Measurements from ENCODE around the gene SGMS2.
"Not testable (repeated sequence)": the region's sequence is repeated elsewhere in the genome, so short reads cannot be mapped to it uniquely, and the experiment has no call there.

The SGMS2 gene

DNA sequence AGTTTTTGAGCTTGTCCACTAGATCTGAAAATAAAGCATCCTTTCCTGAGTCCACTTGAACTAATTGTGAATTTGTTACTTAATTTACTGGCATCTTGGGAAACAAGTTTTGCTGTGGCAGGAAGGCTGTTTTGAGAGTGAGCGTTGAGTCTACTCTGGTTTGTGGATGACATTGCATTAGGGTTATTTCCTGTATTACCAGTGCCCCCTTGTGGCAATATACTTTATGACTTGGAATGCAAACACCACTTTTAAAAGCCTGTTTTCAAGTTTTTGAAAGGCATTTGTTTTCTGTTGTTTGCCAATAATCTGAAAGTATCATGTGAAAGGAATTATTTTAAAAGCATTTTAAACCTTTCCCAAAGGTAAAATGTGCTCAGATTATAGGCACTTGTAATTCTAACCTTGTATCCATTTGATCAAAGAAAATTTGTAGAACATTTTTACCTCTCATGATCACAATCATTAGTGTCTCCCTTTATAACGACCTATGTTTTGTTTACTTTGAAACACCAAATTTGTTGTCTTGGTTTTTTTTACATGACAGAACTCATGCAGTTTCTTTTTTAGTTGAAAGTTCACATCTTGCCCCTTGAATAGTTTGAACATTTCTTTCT is 88.7 kb downstream of the SGMS2 start:
- no peak for DNase-seq (ENCODE audit: low read depth)

DNA sequence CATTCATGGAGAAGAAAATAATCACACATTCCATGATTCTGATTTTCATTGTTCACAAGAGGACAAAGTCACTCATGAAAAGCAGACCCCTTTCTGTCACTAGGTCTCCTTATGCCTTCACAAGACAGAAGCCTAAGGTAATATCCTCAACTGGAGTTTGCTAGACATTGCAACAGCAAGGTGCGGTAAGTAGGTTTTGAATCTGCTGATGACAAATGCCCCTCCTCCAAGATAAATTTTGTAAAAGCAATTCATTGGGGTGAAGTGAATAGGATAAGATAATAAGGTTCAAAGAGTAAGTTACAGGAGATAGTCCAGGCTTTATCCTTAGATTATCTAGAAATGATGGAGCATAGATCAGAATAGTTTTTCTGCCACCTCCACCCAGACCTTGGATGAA is 90.5 kb downstream of the SGMS2 start:
- DNase-seq (ENCODE audit: low read depth) = no peak

DNA sequence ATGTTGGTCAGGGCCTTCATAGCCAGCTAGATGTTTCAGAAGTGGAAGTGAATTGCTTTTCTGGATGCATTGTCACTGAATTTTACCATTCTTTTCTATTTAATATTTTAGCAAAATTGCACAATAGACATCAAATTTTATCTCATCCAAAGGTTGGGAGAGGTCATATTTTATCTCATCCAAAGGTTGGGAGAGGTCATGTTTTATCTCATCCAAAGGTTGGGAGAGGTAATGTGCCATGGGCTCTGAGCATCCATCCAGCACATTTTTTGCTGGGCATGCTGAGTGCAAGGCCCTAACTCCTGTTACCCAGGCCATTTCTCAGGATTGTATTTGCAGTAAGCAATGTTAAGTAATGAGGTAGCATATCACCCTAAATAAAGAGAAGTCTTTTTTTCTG is 91.9 kb downstream of the SGMS2 start:
- DNase-seq (ENCODE audit: low read depth) = no peak

DNA sequence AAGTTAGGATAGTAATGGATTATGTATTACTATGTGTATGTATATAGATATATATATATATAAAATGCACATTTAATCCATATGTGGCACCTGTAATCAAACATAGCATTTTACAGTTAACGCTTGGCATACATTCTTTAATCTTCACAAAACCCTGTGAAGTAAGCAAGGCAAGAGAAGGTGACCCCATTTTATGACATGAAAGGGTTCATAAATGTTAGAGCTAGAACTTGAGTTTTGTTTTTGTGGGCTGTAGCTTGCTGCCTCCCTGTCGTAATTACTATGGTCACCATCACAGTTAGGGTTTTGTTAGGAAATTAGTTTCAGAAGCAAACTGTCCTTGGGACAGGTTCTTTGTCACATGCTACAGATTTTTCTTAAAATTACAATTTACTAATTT is 92.8 kb downstream of the SGMS2 start:
- DNase-seq (ENCODE audit: low read depth) = no peak

GRCh38 chr4:107922486-107923473 is 98.0 kb downstream of the SGMS2 start:
- DNase-seq (ENCODE audit: low read depth) = no peak

DNA sequence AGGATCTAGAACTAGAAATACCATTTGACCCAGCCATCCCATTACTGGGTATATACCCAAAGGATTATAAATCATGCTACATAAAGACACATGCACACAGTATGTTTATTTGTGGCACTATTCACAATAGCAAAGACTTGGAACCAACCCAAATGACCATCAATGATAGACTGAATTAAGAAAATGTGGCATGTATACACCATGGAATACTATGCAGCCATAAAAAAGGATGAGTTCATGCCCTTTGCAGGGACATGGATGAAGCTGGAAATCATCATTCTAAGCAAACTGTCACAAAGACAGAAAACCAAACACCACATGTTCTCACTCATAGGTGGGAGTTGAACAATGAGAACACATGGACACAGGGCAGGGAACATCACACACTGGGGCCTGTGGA is 101.0 kb downstream of the SGMS2 start:
- DNase-seq (ENCODE audit: low read depth) = not testable (repeated sequence)

- DNase-seq (ENCODE audit: low read depth) = not testable (repeated sequence)
These were observed 102.1 kb downstream of the SGMS2 start for GRCh38 chr4:107926875-107927274.

- DNase-seq (ENCODE audit: low read depth) = peak; percentile 67
These were observed 106.4 kb downstream of the SGMS2 start, which contains the start of gene CYP2U1 for GRCh38 chr4:107930821-107931774. TSS of gene CYP2U1 (plus strand) at chr4:107931549. CDS start at chr4:107931644, 95 bp downstream.

DNA sequence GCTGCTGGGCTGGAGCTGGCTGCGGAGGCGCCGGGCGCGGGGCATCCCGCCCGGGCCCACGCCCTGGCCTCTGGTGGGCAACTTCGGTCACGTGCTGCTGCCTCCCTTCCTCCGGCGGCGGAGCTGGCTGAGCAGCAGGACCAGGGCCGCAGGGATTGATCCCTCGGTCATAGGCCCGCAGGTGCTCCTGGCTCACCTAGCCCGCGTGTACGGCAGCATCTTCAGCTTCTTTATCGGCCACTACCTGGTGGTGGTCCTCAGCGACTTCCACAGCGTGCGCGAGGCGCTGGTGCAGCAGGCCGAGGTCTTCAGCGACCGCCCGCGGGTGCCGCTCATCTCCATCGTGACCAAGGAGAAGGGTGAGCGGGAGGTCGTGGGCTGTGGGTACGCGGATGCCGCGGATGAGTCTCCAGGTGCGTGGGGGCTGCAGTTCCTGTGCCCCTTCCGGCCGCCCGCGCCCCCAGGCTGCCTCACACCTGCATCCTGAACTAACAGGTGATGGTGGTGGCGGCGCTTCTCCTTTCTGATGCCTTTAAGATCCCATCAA is 107.1 kb downstream of the SGMS2 start:
- DNase-seq (ENCODE audit: low read depth) = peak; percentile 11

DNA sequence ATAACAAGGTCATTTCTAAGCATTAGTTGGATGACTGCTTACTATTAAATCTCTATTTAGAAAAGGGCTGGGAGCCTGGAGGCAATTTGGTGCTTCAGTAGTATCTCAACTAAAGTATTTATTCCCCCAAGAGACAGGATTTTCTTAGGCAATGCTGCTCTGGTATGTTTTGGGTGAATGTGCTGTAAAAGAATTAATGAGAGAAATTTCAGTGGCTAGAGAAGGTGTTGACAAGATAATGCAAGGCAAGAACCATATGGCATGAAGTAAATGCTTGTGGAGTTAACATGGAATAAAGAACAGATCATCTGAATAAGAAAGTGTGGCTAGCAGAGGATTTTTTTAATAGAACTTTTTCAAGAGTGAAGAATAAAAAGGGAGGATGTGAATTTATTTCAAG is 110.5 kb downstream of the SGMS2 start:
- no peak for DNase-seq (ENCODE audit: low read depth)

DNA sequence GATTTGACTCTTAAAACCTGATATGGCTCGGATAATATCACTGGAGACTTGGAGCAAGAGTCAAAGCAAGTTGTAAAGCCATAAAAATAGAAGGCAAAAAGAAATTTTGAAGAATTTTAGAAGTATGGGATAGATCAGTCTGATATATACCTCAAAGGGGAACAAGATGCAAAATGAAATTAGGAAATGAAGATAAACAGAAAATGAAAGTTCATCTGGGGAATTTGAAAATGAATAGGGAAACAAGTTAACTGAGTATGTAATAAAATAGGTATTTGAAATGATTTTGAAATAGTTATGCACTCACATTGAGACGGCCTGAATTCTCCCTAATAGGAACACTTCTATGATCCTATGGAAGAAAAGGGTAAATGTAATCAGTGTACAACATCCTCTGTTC is 112.3 kb downstream of the SGMS2 start:
- no peak for DNase-seq (ENCODE audit: low read depth)

GRCh38 chr4:107939307-107939706 is 114.6 kb downstream of the SGMS2 start:
- DNase-seq (ENCODE audit: low read depth) = no peak

DNA sequence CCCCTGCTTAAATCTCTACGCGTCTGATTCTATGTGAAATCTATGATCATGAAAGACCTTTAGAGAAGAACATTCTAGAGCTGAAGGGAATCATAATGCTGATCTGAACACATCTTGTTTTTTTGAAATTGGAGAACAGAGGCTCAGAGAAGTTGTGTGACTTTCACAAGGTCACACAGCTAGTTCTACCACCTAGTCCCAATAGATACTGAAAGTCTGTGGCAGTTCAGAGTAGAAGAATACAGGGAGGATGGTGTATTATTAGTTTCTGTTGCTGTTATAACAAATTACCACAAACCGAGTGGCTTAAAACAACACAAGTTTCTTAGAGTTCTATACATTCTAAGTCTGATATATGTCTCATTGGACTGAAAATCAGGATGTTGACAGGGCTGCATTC is 121.1 kb downstream of the SGMS2 start:
- DNase-seq (ENCODE audit: low read depth) = no peak

- DNase-seq (ENCODE audit: low read depth) = no peak
These were observed 126.2 kb downstream of the SGMS2 start for GRCh38 chr4:107950746-107951540.

DNA sequence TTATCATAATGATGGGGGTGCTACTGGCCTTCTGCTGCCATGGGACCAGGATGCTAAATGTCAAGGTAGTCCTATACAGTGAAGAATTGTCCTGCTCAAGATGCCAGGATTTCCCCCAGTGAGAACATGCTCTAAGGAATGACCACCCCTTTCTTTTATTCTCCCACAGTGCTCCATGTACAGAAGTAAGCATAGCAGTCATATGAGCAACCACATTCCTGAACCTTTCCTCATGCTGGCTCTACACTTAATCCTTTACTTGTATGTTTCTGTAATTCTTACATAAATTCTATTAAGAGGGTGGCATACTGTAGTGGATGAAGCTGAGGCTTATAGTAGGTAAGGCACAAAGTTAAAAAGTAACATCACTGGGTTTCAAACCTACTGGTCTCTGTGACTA is 126.8 kb downstream of the SGMS2 start:
- no peak for DNase-seq (ENCODE audit: low read depth)

DNA sequence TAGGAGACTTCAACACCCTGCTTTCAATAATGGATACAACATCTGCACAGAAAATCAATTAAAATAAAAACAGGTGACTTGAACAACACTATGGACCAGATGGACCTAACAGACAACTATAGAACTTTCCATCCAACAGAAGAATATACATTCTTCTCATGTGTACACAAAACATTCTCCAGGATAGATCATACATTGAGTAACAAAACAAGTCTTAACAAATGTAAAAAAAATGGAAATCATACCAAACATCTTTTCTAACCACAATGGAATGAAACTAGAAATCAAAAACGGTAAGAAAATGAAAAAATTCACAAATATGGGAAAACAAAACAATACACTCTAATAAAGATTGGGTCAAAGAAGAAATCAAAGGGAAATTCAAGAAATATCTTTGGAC is 131.3 kb downstream of the SGMS2 start:
- DNase-seq (ENCODE audit: low read depth) = no peak
